Natural killer cell treated with Interleukin-12 subunit alpha and Interleukin-12 subunit beta and Interleukin-15 and Interleukin-18, amount 100 ng/mL, for 72 hours (primary cell): ENCODE data around the gene YBX2. TPM values are rescaled to one million over a fixed set of nuclear protein-coding genes. Genes with fewer than 3 reads are reported as not detected.
"Not testable (repeated sequence)": the region's sequence is repeated elsewhere in the genome, so short reads cannot be mapped to it uniquely, and the experiment has no call there.

Experiments used
- ATAC-seq, 2 donors: fragments of 150-1000 bp; cut with Tn5 transposase in 1 of 2; sonication (Bioruptor Pico), chemical (Tn5 transposase) in 1 of 2; 2 replicates each; pipeline ENCODE4 v1.10.0; 2021
- DNase-seq: peaks from one replicate; pipeline ENCODE4 v3.0.0; 2022; ENCODE audit warnings: low spot score
- H3K27ac Mint-ChIP-seq, 2 donors: 1 replicate in 1 of 2; 2 replicates in 1 of 2; pipeline ENCODE4 v1.8.0; 2022; ENCODE audit warnings: mixed read lengths in 2 of 2, mild to moderate bottlenecking in 1 of 2, moderate library complexity in 1 of 2
- H3K27me3 Mint-ChIP-seq, 2 donors: 1 replicate in 1 of 2; 2 replicates in 1 of 2; pipeline ENCODE4 v1.8.0; 2022; ENCODE audit warnings: mixed read lengths in 2 of 2
- H3K36me3 Mint-ChIP-seq: one replicate; pipeline ENCODE4 v1.8.0; 2022; ENCODE audit warnings: mixed read lengths
- H3K4me1 Mint-ChIP-seq, 2 donors: 1 replicate in 1 of 2; 2 replicates in 1 of 2; pipeline ENCODE4 v1.8.0; 2022; ENCODE audit warnings: low read depth in 2 of 2, mixed read lengths in 2 of 2, mild to moderate bottlenecking in 1 of 2
- H3K4me3 Mint-ChIP-seq: one replicate; pipeline ENCODE4 v1.8.0; 2022; ENCODE audit warnings: mixed read lengths
- H3K9me3 Mint-ChIP-seq: 2 replicates; pipeline ENCODE4 v1.8.0; 2022; ENCODE audit warnings: mixed read lengths
- total RNA-seq, 2 donors: library from RNA; stranded (reverse); gene quantifications; one replicate each; pipeline ENCODE4 v1.2.3, GENCODE V29; 2022

Gene YBX2
- total RNA-seq: not detected

GRCh38 chr17:7294614-7295153, at the start of gene YBX2:
YBX2 (minus strand) TSS chr17:7294639; CDS start chr17:7294500, 139 bp downstream.
- peak; percentile 79 for DNase-seq
- no peaks in the 10 kb centered on the region for H3K9me3 Mint-ChIP-seq
- peaks cover 20% of the 10 kb centered on the region in 2 donors for H3K27me3 Mint-ChIP-seq
- no peaks in the 10 kb centered on the region for H3K36me3 Mint-ChIP-seq
- peak; percentile 81 to 89 for ATAC-seq
- peaks cover 7 to 21% of the 10 kb centered on the region in 2 donors for H3K4me1 Mint-ChIP-seq
- H3K27ac Mint-ChIP-seq: peak within 1 kb of the TSS; percentile 37 to 48
- H3K4me3 Mint-ChIP-seq: peak within 1 kb of the TSS; percentile 84

GRCh38 chr17:7343250-7343649, 48.8 kb upstream of the YBX2 start:
- no peaks in the 10 kb centered on the region for H3K27me3 Mint-ChIP-seq
- DNase-seq (no peak), ATAC-seq (no peak)
- no peak overlapping the region for H3K4me3 Mint-ChIP-seq
- peaks cover 14 to 19% of the 10 kb centered on the region in 2 donors for H3K4me1 Mint-ChIP-seq
- peak overlapping the region in 1 of 2 donors; percentile 63 for H3K27ac Mint-ChIP-seq
- peaks cover 18% of the 10 kb centered on the region for H3K36me3 Mint-ChIP-seq
- H3K9me3 Mint-ChIP-seq: no peaks in the 10 kb centered on the region

GRCh38 chr17:7341842-7342241, 47.4 kb upstream of the YBX2 start:
- ATAC-seq (no peak), DNase-seq (no peak)
- Mint-ChIP-seq H3K4me3 (no peak overlapping the region), H3K9me3 (no peaks in the 10 kb centered on the region), H3K27me3 (no peaks in the 10 kb centered on the region), H3K36me3 (peaks cover 18% of the 10 kb centered on the region), H3K4me1 (peaks cover 25 to 31% of the 10 kb centered on the region in 2 donors), H3K27ac (peak overlapping the region in 1 of 2 donors; percentile 22)

GRCh38 chr17:7340179-7340578, 45.7 kb upstream of the YBX2 start:
- ATAC-seq (no peak), DNase-seq (no peak)
- H3K9me3 Mint-ChIP-seq: no peaks in the 10 kb centered on the region
- H3K4me1 Mint-ChIP-seq: peaks cover 35 to 41% of the 10 kb centered on the region in 2 donors
- H3K27ac Mint-ChIP-seq: peak overlapping the region; percentile 69 to 70
- no peaks in the 10 kb centered on the region for H3K27me3 Mint-ChIP-seq
- H3K36me3 Mint-ChIP-seq: peaks cover 18% of the 10 kb centered on the region
- no peak overlapping the region for H3K4me3 Mint-ChIP-seq

- peaks cover 12% of the 10 kb centered on the region for H3K36me3 Mint-ChIP-seq
- peak overlapping the region; percentile 97 for H3K4me3 Mint-ChIP-seq
- ATAC-seq, DNase-seq, H3K27me3 Mint-ChIP-seq, H3K9me3 Mint-ChIP-seq: not testable (repeated sequence)
- peaks cover 39 to 40% of the 10 kb centered on the region in 2 donors for H3K4me1 Mint-ChIP-seq
- H3K27ac Mint-ChIP-seq: peak overlapping the region; percentile 89 to 93
Observed at GRCh38 chr17:7337600-7337999, 43.2 kb upstream of the YBX2 start.

GRCh38 chr17:7336240-7337175, 42.1 kb upstream of the YBX2 start, which contains the start of gene ACAP1:
ACAP1 (plus strand) TSS chr17:7336529; CDS start chr17:7336735, 206 bp downstream.
- peak within 1 kb of the TSS; percentile 97 for H3K4me3 Mint-ChIP-seq
- DNase-seq: peak; percentile 85
- H3K27ac Mint-ChIP-seq: peak within 1 kb of the TSS; percentile 89 to 93
- peaks cover 10% of the 10 kb centered on the region for H3K36me3 Mint-ChIP-seq
- H3K9me3 Mint-ChIP-seq: no peaks in the 10 kb centered on the region
- peak; percentile 96 for ATAC-seq
- peaks cover 42 to 45% of the 10 kb centered on the region in 2 donors for H3K4me1 Mint-ChIP-seq
- H3K27me3 Mint-ChIP-seq: no peaks in the 10 kb centered on the region

GRCh38 chr17:7335765-7336164, 41.3 kb upstream of the YBX2 start:
- H3K36me3 Mint-ChIP-seq, DNase-seq, H3K9me3 Mint-ChIP-seq, ATAC-seq, H3K27me3 Mint-ChIP-seq: not testable (repeated sequence)
- peak overlapping the region; percentile 89 to 93 for H3K27ac Mint-ChIP-seq
- H3K4me1 Mint-ChIP-seq: peaks cover 39 to 45% of the 10 kb centered on the region in 2 donors
- peak overlapping the region; percentile 97 for H3K4me3 Mint-ChIP-seq

- Mint-ChIP-seq H3K9me3 (no peaks in the 10 kb centered on the region), H3K4me3 (peak overlapping the region; percentile 97), H3K36me3 (peaks cover 7% of the 10 kb centered on the region), H3K27me3 (no peaks in the 10 kb centered on the region), H3K4me1 (peaks cover 38 to 45% of the 10 kb centered on the region in 2 donors), H3K27ac (peak overlapping the region; percentile 89 to 93)
- ATAC-seq (no peak), DNase-seq (no peak)
Observed at GRCh38 chr17:7334938-7335538, 40.6 kb upstream of the YBX2 start.

- H3K27me3 Mint-ChIP-seq, H3K36me3 Mint-ChIP-seq, DNase-seq, ATAC-seq, H3K9me3 Mint-ChIP-seq: not testable (repeated sequence)
- H3K4me3 Mint-ChIP-seq: peak overlapping the region; percentile 31
- peaks cover 44 to 54% of the 10 kb centered on the region in 2 donors for H3K4me1 Mint-ChIP-seq
- peak overlapping the region; percentile 42 to 59 for H3K27ac Mint-ChIP-seq
Observed at GRCh38 chr17:7332600-7333069, 38.2 kb upstream of the YBX2 start.

- no peaks in the 10 kb centered on the region for H3K36me3 Mint-ChIP-seq
- H3K9me3 Mint-ChIP-seq: no peaks in the 10 kb centered on the region
- no peak for ATAC-seq
- H3K4me1 Mint-ChIP-seq: peaks cover 40 to 49% of the 10 kb centered on the region in 2 donors
- H3K4me3 Mint-ChIP-seq: peak overlapping the region; percentile 31
- DNase-seq: no peak
- peak overlapping the region; percentile 42 to 59 for H3K27ac Mint-ChIP-seq
- H3K27me3 Mint-ChIP-seq: no peaks in the 10 kb centered on the region
Observed at GRCh38 chr17:7332111-7332510, 37.7 kb upstream of the YBX2 start.

- H3K4me1 Mint-ChIP-seq: peaks cover 36 to 38% of the 10 kb centered on the region in 2 donors
Observed at GRCh38 chr17:7330638-7331015, 36.2 kb upstream of the YBX2 start.

GRCh38 chr17:7329997-7330637, 35.7 kb upstream of the YBX2 start:
- peaks cover 31 to 33% of the 10 kb centered on the region in 2 donors for H3K4me1 Mint-ChIP-seq
- no peaks in the 10 kb centered on the region for H3K27me3 Mint-ChIP-seq
- H3K9me3 Mint-ChIP-seq: no peaks in the 10 kb centered on the region
- peak overlapping the region; percentile 95 to 98 for H3K27ac Mint-ChIP-seq
- DNase-seq (peak; percentile 89), ATAC-seq (peak; percentile 75 to 81)
- H3K4me3 Mint-ChIP-seq: peak overlapping the region; percentile 96
- H3K36me3 Mint-ChIP-seq: no peaks in the 10 kb centered on the region

More at GRCh38 chr17:7330638-7331015, 36.2 kb upstream of the YBX2 start:
- H3K36me3 Mint-ChIP-seq: no peaks in the 10 kb centered on the region
- DNase-seq (no peak), ATAC-seq (no peak)
- H3K4me3 Mint-ChIP-seq: peak overlapping the region; percentile 96
- H3K9me3 Mint-ChIP-seq: no peaks in the 10 kb centered on the region
- H3K27me3 Mint-ChIP-seq: no peaks in the 10 kb centered on the region
- peak overlapping the region; percentile 95 to 98 for H3K27ac Mint-ChIP-seq

GRCh38 chr17:7329374-7329996, 35.0 kb upstream of the YBX2 start:
- H3K36me3 Mint-ChIP-seq: no peaks in the 10 kb centered on the region
- peaks cover 30 to 33% of the 10 kb centered on the region in 2 donors for H3K4me1 Mint-ChIP-seq
- peak overlapping the region; percentile 96 for H3K4me3 Mint-ChIP-seq
- H3K9me3 Mint-ChIP-seq: no peaks in the 10 kb centered on the region
- H3K27me3 Mint-ChIP-seq: no peaks in the 10 kb centered on the region
- peak; percentile 83 to 84 for ATAC-seq
- peak overlapping the region; percentile 95 to 98 for H3K27ac Mint-ChIP-seq
- DNase-seq: peak; percentile 99
